ENCODE measurements around the gene MICB.

The MICB gene

GRCh38 chr6:31465185-31465536 is 32.8 kb upstream of the MICB start:
- H3K4me1 ChIP-seq (ENCODE audit: control insufficient read depth, insufficient read depth, low read length): peaks cover 4% of the 10 kb centered on the region
- H3K27me3 ChIP-seq (ENCODE audit: control insufficient read depth, insufficient read depth, low read length): no peaks in the 10 kb centered on the region
- no peaks in the 10 kb centered on the region for H3K9me3 ChIP-seq (ENCODE audit: control insufficient read depth, insufficient read depth, low read length)
- H3K36me3 ChIP-seq (ENCODE audit: control insufficient read depth, insufficient read depth, low read length): no peaks in the 10 kb centered on the region
- no peak overlapping the region for H3K9ac ChIP-seq (ENCODE audit: low read depth, low read length)
- no peak overlapping the region for H3K4me3 ChIP-seq (ENCODE audit: low read depth, low read length)
- no peak overlapping the region for H3K27ac ChIP-seq (ENCODE audit: low read depth, low read length)

- H3K27me3 ChIP-seq (ENCODE audit: control insufficient read depth, insufficient read depth, low read length): no peaks in the 10 kb centered on the region
- H3K4me1 ChIP-seq (ENCODE audit: control insufficient read depth, insufficient read depth, low read length): peaks cover 4% of the 10 kb centered on the region
- no peak overlapping the region for H3K27ac ChIP-seq (ENCODE audit: low read depth, low read length)
- no peak overlapping the region for H3K9ac ChIP-seq (ENCODE audit: low read depth, low read length)
- no peaks in the 10 kb centered on the region for H3K9me3 ChIP-seq (ENCODE audit: control insufficient read depth, insufficient read depth, low read length)
- no peaks in the 10 kb centered on the region for H3K36me3 ChIP-seq (ENCODE audit: control insufficient read depth, insufficient read depth, low read length)
- H3K4me3 ChIP-seq (ENCODE audit: low read depth, low read length): no peak overlapping the region
These were observed 32.2 kb upstream of the MICB start for GRCh38 chr6:31465718-31466117.

- H3K4me1 ChIP-seq (ENCODE audit: control insufficient read depth, insufficient read depth, low read length): peaks cover 4% of the 10 kb centered on the region
These were observed 31.5 kb upstream of the MICB start for GRCh38 chr6:31466466-31466865.

GRCh38 chr6:31467151-31467550 is 30.8 kb upstream of the MICB start:
- Histone ChIP-seq H3K36me3 (ENCODE audit: control insufficient read depth, insufficient read depth, low read length) (no peaks in the 10 kb centered on the region), H3K4me1 (ENCODE audit: control insufficient read depth, insufficient read depth, low read length) (peaks cover 4% of the 10 kb centered on the region), H3K9ac (ENCODE audit: low read depth, low read length) (no peak overlapping the region), H3K27me3 (ENCODE audit: control insufficient read depth, insufficient read depth, low read length) (no peaks in the 10 kb centered on the region; the same call in 1 of the 2 replicates), H3K9me3 (ENCODE audit: control insufficient read depth, insufficient read depth, low read length) (no peaks in the 10 kb centered on the region), H3K4me3 (ENCODE audit: low read depth, low read length) (no peak overlapping the region), H3K27ac (ENCODE audit: low read depth, low read length) (no peak overlapping the region)

More at GRCh38 chr6:31466466-31466865, 31.5 kb upstream of the MICB start:
- Histone ChIP-seq H3K9ac (ENCODE audit: low read depth, low read length) (no peak overlapping the region), H3K36me3 (ENCODE audit: control insufficient read depth, insufficient read depth, low read length) (no peaks in the 10 kb centered on the region), H3K27me3 (ENCODE audit: control insufficient read depth, insufficient read depth, low read length) (no peaks in the 10 kb centered on the region), H3K27ac (ENCODE audit: low read depth, low read length) (no peak overlapping the region), H3K4me3 (ENCODE audit: low read depth, low read length) (no peak overlapping the region), H3K9me3 (ENCODE audit: control insufficient read depth, insufficient read depth, low read length) (no peaks in the 10 kb centered on the region)

- H3K9ac ChIP-seq (ENCODE audit: low read depth, low read length): no peak overlapping the region
- no peak overlapping the region for H3K4me3 ChIP-seq (ENCODE audit: low read depth, low read length)
- H3K27me3 ChIP-seq (ENCODE audit: control insufficient read depth, insufficient read depth, low read length): no peaks in the 10 kb centered on the region; the same call in 1 of the 2 replicates
- no peaks in the 10 kb centered on the region for H3K4me1 ChIP-seq (ENCODE audit: control insufficient read depth, insufficient read depth, low read length)
- H3K9me3 ChIP-seq (ENCODE audit: control insufficient read depth, insufficient read depth, low read length): no peaks in the 10 kb centered on the region
- H3K27ac ChIP-seq (ENCODE audit: low read depth, low read length): no peak overlapping the region
- H3K36me3 ChIP-seq (ENCODE audit: control insufficient read depth, insufficient read depth, low read length): no peaks in the 10 kb centered on the region
These were observed 29.6 kb upstream of the MICB start for GRCh38 chr6:31468311-31468710.

- H3K27ac ChIP-seq (ENCODE audit: low read depth, low read length): no peak overlapping the region
- no peaks in the 10 kb centered on the region for H3K4me1 ChIP-seq (ENCODE audit: control insufficient read depth, insufficient read depth, low read length)
- no peak overlapping the region for H3K9ac ChIP-seq (ENCODE audit: low read depth, low read length)
- H3K4me3 ChIP-seq (ENCODE audit: low read depth, low read length): no peak overlapping the region
- H3K36me3 ChIP-seq (ENCODE audit: control insufficient read depth, insufficient read depth, low read length): no peaks in the 10 kb centered on the region
- no peaks in the 10 kb centered on the region for H3K9me3 ChIP-seq (ENCODE audit: control insufficient read depth, insufficient read depth, low read length)
- H3K27me3 ChIP-seq (ENCODE audit: control insufficient read depth, insufficient read depth, low read length): no peaks in the 10 kb centered on the region; the same call in 1 of the 2 replicates
These were observed 27.1 kb upstream of the MICB start for GRCh38 chr6:31470801-31471200.

GRCh38 chr6:31471711-31472110 is 26.2 kb upstream of the MICB start:
- Histone ChIP-seq H3K27me3 (ENCODE audit: control insufficient read depth, insufficient read depth, low read length) (no peaks in the 10 kb centered on the region; the same call in 1 of the 2 replicates), H3K9me3 (ENCODE audit: control insufficient read depth, insufficient read depth, low read length) (no peaks in the 10 kb centered on the region), H3K4me1 (ENCODE audit: control insufficient read depth, insufficient read depth, low read length) (no peaks in the 10 kb centered on the region), H3K27ac (ENCODE audit: low read depth, low read length) (no peak overlapping the region), H3K36me3 (ENCODE audit: control insufficient read depth, insufficient read depth, low read length) (no peaks in the 10 kb centered on the region), H3K9ac (ENCODE audit: low read depth, low read length) (no peak overlapping the region), H3K4me3 (ENCODE audit: low read depth, low read length) (no peak overlapping the region)

GRCh38 chr6:31472259-31472658 is 25.7 kb upstream of the MICB start:
- Histone ChIP-seq H3K36me3 (ENCODE audit: control insufficient read depth, insufficient read depth, low read length) (no peaks in the 10 kb centered on the region), H3K27ac (ENCODE audit: low read depth, low read length) (no peak overlapping the region), H3K9me3 (ENCODE audit: control insufficient read depth, insufficient read depth, low read length) (no peaks in the 10 kb centered on the region), H3K4me3 (ENCODE audit: low read depth, low read length) (no peak overlapping the region), H3K9ac (ENCODE audit: low read depth, low read length) (no peak overlapping the region), H3K4me1 (ENCODE audit: control insufficient read depth, insufficient read depth, low read length) (no peaks in the 10 kb centered on the region), H3K27me3 (ENCODE audit: control insufficient read depth, insufficient read depth, low read length) (no peaks in the 10 kb centered on the region; the same call in 1 of the 2 replicates)

GRCh38 chr6:31473244-31473643 is 24.7 kb upstream of the MICB start:
- H3K9me3 ChIP-seq (ENCODE audit: control insufficient read depth, insufficient read depth, low read length): no peaks in the 10 kb centered on the region
- H3K27ac ChIP-seq (ENCODE audit: low read depth, low read length): no peak overlapping the region
- no peaks in the 10 kb centered on the region; the same call in 1 of the 2 replicates for H3K27me3 ChIP-seq (ENCODE audit: control insufficient read depth, insufficient read depth, low read length)
- no peaks in the 10 kb centered on the region for H3K4me1 ChIP-seq (ENCODE audit: control insufficient read depth, insufficient read depth, low read length)
- no peak overlapping the region for H3K4me3 ChIP-seq (ENCODE audit: low read depth, low read length)
- H3K36me3 ChIP-seq (ENCODE audit: control insufficient read depth, insufficient read depth, low read length): no peaks in the 10 kb centered on the region
- no peak overlapping the region for H3K9ac ChIP-seq (ENCODE audit: low read depth, low read length)

GRCh38 chr6:31473780-31474761 is 23.9 kb upstream of the MICB start:
- Histone ChIP-seq H3K9me3 (ENCODE audit: control insufficient read depth, insufficient read depth, low read length) (no peaks in the 10 kb centered on the region), H3K9ac (ENCODE audit: low read depth, low read length) (no peak overlapping the region), H3K4me3 (ENCODE audit: low read depth, low read length) (no peak overlapping the region), H3K36me3 (ENCODE audit: control insufficient read depth, insufficient read depth, low read length) (no peaks in the 10 kb centered on the region), H3K4me1 (ENCODE audit: control insufficient read depth, insufficient read depth, low read length) (no peaks in the 10 kb centered on the region), H3K27ac (ENCODE audit: low read depth, low read length) (no peak overlapping the region), H3K27me3 (ENCODE audit: control insufficient read depth, insufficient read depth, low read length) (no peaks in the 10 kb centered on the region; the same call in 1 of the 2 replicates)

- H3K36me3 ChIP-seq (ENCODE audit: control insufficient read depth, insufficient read depth, low read length): no peaks in the 10 kb centered on the region
- H3K4me3 ChIP-seq (ENCODE audit: low read depth, low read length): no peak overlapping the region
- H3K9ac ChIP-seq (ENCODE audit: low read depth, low read length): no peak overlapping the region
- no peaks in the 10 kb centered on the region for H3K9me3 ChIP-seq (ENCODE audit: control insufficient read depth, insufficient read depth, low read length)
- no peak overlapping the region for H3K27ac ChIP-seq (ENCODE audit: low read depth, low read length)
- no peaks in the 10 kb centered on the region for H3K4me1 ChIP-seq (ENCODE audit: control insufficient read depth, insufficient read depth, low read length)
- H3K27me3 ChIP-seq (ENCODE audit: control insufficient read depth, insufficient read depth, low read length): no peaks in the 10 kb centered on the region; the same call in 1 of the 2 replicates
These were observed 23.1 kb upstream of the MICB start for GRCh38 chr6:31474871-31475286.
